Fibroblast of lung (primary cell): ENCODE data around the gene AGAP1. TPM values are rescaled to one million over a fixed set of nuclear protein-coding genes. Genes with fewer than 3 reads are reported as not detected.
A peak's percentile ranks its signal among the peaks of the same experiment; 100 is the strongest.

Source experiments
- DNase-seq, 2 donors: peaks; one replicate each; pipeline versions ENCODE4 v3.0.0 to v3.0.0-alpha.2; 2010; ENCODE audit warnings: low read depth in 2 of 2
- H2AFZ ChIP-seq: 2 replicates; pipeline ENCODE4 v1.5.1; 2012; ENCODE audit warnings: low read length, control low read depth, inconsistent platforms
- H3K27ac ChIP-seq: 2 replicates; pipeline ENCODE4 v1.5.1; 2011; ENCODE audit warnings: low read length, control low read depth; ENCODE audit not compliant: insufficient read depth
- H3K27me3 ChIP-seq: 2 replicates; pipeline ENCODE4 v1.5.1; 2011; ENCODE audit warnings: mild to moderate bottlenecking, low read length; ENCODE audit not compliant: control insufficient read depth, insufficient read depth
- H3K36me3 ChIP-seq: 2 replicates; pipeline ENCODE4 v1.5.1; 2011; ENCODE audit warnings: low read length; ENCODE audit not compliant: control insufficient read depth, insufficient read depth
- H3K4me1 ChIP-seq: 2 replicates; pipeline ENCODE4 v1.5.1; 2011; ENCODE audit warnings: low read length; ENCODE audit not compliant: control insufficient read depth, insufficient read depth; ENCODE audit errors: extremely low read depth
- H3K4me2 ChIP-seq: 2 replicates; pipeline ENCODE4 v1.5.1; 2011; ENCODE audit warnings: low read length, control low read depth; ENCODE audit not compliant: insufficient read depth; ENCODE audit errors: extremely low read depth
- H3K4me3 ChIP-seq, 4 experiments: fragments of 200-600 bp in 1 of 4; sonication (generic) in 1 of 4; replicated peaks in 1 of 4; 2 replicates each; pipeline ENCODE4 v1.5.1; 2011 to 2016; ENCODE audit warnings: low read length in 4 of 4, low read depth in 3 of 4, mild to moderate bottlenecking in 3 of 4, control low read depth in 2 of 4, inconsistent platforms in 1 of 4, mixed read lengths in 1 of 4; ENCODE audit not compliant: insufficient read depth in 1 of 4; ENCODE audit errors: control extremely low read depth in 1 of 4
- H3K79me2 ChIP-seq: 2 replicates; pipeline ENCODE4 v1.5.1; 2012; ENCODE audit warnings: mild to moderate bottlenecking, low read length, inconsistent platforms; ENCODE audit not compliant: control insufficient read depth, insufficient read depth
- H3K9ac ChIP-seq: 2 replicates; pipeline ENCODE4 v1.5.1; 2011; ENCODE audit warnings: mild to moderate bottlenecking, low read length, control low read depth; ENCODE audit not compliant: insufficient read depth
- H3K9me3 ChIP-seq: 2 replicates; pipeline ENCODE4 v1.5.1; 2012; ENCODE audit warnings: low read depth, low read length; ENCODE audit not compliant: control insufficient read depth, insufficient read depth
- H4K20me1 ChIP-seq: 2 replicates; pipeline ENCODE4 v1.5.1; 2011; ENCODE audit warnings: low read length; ENCODE audit not compliant: control insufficient read depth, insufficient read depth; ENCODE audit errors: extremely low read depth
- EZH2 ChIP-seq: IDR thresholded peaks from 2 replicates; pipeline ENCODE4 v1.5.1; 2012; ENCODE audit warnings: low read length, control low read depth, mild to moderate bottlenecking; ENCODE audit errors: missing control alignments
- polyA plus RNA-seq, 2 donors: library from polyadenylated mRNA; depleted of rRNA in 1 of 2; stranded (reverse) in 1 of 2; unstranded in 1 of 2; fragments of >200 nt; gene quantifications; 2 replicates each; pipeline ENCODE4 v1.2.1, GENCODE V29; 2011 to 2012; ENCODE audit warnings: missing spikeins in 1 of 2
- total RNA-seq: library from RNA; depleted of rRNA; stranded (reverse); fragments of >200 nt; gene quantifications from 2 replicates; pipeline ENCODE4 v1.2.1, GENCODE V29; 2014
- TF ChIP-seq, protein P1 (sequence below), 2 donors: IDR thresholded peaks in 1 of 2; conservative IDR thresholded peaks in 1 of 2; 1 replicate in 1 of 2; 2 replicates in 1 of 2; pipeline ENCODE4 v1.5.1; 2011 to 2012; ENCODE audit warnings: low read length in 2 of 2, control low read depth in 1 of 2, inconsistent platforms in 1 of 2, low read depth in 1 of 2, mild to moderate bottlenecking in 1 of 2

Gene AGAP1
- total and polyA plus RNA-seq, 2 donors (not counting 1 experiment from before 2014, with no cell fraction given) = 10.6 to 14.0 TPM

DNA sequence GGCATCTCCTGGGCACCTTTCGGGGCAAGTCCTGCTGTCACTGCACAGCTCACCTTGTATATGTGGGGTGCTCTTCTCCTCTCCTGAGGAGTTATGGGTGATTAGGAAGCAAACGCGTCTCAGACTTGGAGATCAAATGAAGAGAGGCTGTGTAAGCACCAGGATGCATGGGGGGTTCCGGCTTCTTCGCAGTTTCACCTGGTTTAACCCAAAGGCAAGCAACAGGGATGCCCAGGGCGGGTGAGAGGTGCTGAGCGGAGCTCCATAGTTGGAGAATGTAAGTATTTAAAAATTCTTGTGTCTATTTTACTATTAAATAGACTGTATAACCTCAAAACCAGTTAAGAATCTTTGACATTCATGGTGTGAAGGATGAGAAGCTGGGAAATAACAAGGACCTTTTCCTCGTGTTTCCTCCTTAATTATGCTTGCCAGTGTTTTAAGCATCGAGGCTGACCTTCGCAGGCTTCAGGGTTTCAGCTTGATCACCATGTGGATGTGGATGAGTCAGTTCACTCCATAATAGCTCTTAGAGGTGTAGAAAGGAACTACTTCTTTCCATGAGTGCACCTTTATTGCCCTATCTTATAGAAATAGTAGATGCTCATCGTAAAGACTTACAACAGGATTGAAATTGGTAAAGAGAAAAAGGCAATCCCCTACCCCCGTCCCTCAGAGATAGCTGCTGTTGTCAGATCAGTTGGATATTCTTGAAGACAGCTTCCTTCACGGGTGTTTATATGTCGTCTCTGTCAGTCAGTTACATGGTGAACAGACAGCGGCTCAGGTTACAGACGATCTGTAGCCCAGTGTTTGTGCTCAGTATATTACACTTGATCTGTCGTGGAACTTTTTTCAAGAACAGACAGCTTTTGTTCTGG, 201.1 kb downstream of the AGAP1 start:
- DNase-seq = peak in 1 of 2 donors; percentile 15
- H3K79me2 ChIP-seq = peaks cover 3% of the 10 kb centered on the region
- no peaks in the 10 kb centered on the region for H3K9me3 ChIP-seq
- no peaks in the 10 kb centered on the region for H4K20me1 ChIP-seq
- H3K4me3 ChIP-seq = no peak overlapping the region
- H3K27ac ChIP-seq = no peak overlapping the region
- no peaks in the 10 kb centered on the region for H3K4me1 ChIP-seq
- H3K36me3 ChIP-seq = no peaks in the 10 kb centered on the region
- no peak for TF ChIP-seq EZH2
- TF ChIP-seq, protein P1, sequence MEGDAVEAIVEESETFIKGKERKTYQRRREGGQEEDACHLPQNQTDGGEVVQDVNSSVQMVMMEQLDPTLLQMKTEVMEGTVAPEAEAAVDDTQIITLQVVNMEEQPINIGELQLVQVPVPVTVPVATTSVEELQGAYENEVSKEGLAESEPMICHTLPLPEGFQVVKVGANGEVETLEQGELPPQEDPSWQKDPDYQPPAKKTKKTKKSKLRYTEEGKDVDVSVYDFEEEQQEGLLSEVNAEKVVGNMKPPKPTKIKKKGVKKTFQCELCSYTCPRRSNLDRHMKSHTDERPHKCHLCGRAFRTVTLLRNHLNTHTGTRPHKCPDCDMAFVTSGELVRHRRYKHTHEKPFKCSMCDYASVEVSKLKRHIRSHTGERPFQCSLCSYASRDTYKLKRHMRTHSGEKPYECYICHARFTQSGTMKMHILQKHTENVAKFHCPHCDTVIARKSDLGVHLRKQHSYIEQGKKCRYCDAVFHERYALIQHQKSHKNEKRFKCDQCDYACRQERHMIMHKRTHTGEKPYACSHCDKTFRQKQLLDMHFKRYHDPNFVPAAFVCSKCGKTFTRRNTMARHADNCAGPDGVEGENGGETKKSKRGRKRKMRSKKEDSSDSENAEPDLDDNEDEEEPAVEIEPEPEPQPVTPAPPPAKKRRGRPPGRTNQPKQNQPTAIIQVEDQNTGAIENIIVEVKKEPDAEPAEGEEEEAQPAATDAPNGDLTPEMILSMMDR (conservative IDR thresholded peaks at IDR 0.05 in 1 of 2, IDR thresholded peaks at IDR 0.05 in 1 of 2; ENCODE audit: low read depth in 1 of 2, low read length in 2 of 2) = no peak
- no peak overlapping the region for H3K9ac ChIP-seq
- H2AFZ ChIP-seq = no peak overlapping the region
- no peaks in the 10 kb centered on the region for H3K27me3 ChIP-seq
- H3K4me2 ChIP-seq = no peak overlapping the region

DNA sequence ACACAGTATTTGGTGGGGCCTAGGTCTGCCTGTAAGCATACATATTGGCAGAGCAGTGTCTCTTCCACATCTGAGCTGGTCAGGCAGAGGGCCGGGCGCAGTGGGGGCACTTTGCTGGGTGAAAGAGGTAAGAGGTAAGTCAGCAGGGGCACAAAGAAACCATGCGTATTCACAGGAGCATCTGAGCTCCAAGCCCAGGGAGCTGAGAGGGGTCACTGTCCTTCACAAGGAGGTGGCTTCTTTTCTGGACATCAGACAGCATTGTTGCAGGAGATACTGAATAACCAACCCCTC, 201.7 kb downstream of the AGAP1 start:
- H4K20me1 ChIP-seq = no peaks in the 10 kb centered on the region

DNA sequence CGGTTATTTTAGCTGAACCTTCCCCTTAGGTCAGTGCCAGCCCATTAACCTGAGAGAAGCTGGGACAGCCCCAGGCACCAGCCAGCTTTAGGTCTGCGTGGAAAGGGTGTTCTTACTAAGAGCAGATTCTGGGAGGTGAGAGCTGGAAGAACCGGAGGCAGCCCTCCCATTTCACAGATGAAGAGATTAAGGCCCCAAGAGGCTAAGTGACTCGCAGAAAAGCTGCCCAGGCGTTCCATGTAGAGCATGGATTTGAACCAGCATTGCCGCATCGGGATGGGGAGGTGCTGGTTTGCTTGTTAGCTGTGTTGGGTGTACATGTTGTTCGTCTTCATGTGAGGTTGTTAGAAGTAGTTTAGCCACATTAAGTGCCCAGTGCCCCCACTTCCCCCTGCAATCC, 203.2 kb downstream of the AGAP1 start:
- H3K36me3 ChIP-seq = no peaks in the 10 kb centered on the region
- DNase-seq = no peak
- H3K79me2 ChIP-seq = no peaks in the 10 kb centered on the region
- H3K27ac ChIP-seq = no peak overlapping the region
- H3K4me2 ChIP-seq = no peak overlapping the region
- H3K27me3 ChIP-seq = no peaks in the 10 kb centered on the region
- peaks cover 1% of the 10 kb centered on the region for H3K4me1 ChIP-seq
- no peak for TF ChIP-seq EZH2
- TF ChIP-seq, protein P1 (conservative IDR thresholded peaks at IDR 0.05 in 1 of 2, IDR thresholded peaks at IDR 0.05 in 1 of 2; ENCODE audit: low read depth in 1 of 2, low read length in 2 of 2) = no peak
- no peak overlapping the region for H3K9ac ChIP-seq
- no peak overlapping the region for H3K4me3 ChIP-seq
- H2AFZ ChIP-seq = no peak overlapping the region
- no peaks in the 10 kb centered on the region for H3K9me3 ChIP-seq
- H4K20me1 ChIP-seq = no peaks in the 10 kb centered on the region

More for the DNA sequence above, 201.7 kb downstream of the AGAP1 start:
- Histone ChIP-seq H3K9me3 (no peaks in the 10 kb centered on the region), H2AFZ (no peak overlapping the region), H3K27ac (no peak overlapping the region), H3K4me3 (no peak overlapping the region), H3K4me2 (no peak overlapping the region), H3K4me1 (no peaks in the 10 kb centered on the region), H3K27me3 (no peaks in the 10 kb centered on the region), H3K36me3 (no peaks in the 10 kb centered on the region), H3K79me2 (peaks cover 3% of the 10 kb centered on the region), H3K9ac (no peak overlapping the region)
- no peak for DNase-seq
- TF ChIP-seq, protein P1 (conservative IDR thresholded peaks at IDR 0.05 in 1 of 2, IDR thresholded peaks at IDR 0.05 in 1 of 2; ENCODE audit: low read depth in 1 of 2, low read length in 2 of 2) = no peak
- TF ChIP-seq EZH2 = no peak
